Ascending aorta (tissue), 2 donors: ENCODE measurements around the gene TRIM29. TPM values are rescaled to one million over a fixed set of nuclear protein-coding genes. Genes with fewer than 3 reads are reported as not detected.

ENCODE experiments used
- DNase-seq, 2 donors: peaks; one replicate each; pipeline ENCODE4 v3.0.0-alpha.2; 2019; ENCODE audit warnings: low spot score in 2 of 2
- H3K27ac ChIP-seq, 2 donors: fragments of 200-600 bp; sonication (generic); one replicate each; pipeline ENCODE4 v1.5.1; 2016 to 2017; ENCODE audit warnings: mild to moderate bottlenecking in 1 of 2
- H3K27me3 ChIP-seq: fragments of 200-600 bp; sonication (generic); one replicate; pipeline ENCODE4 v1.5.1; 2017
- H3K36me3 ChIP-seq, 2 donors: fragments of 200-600 bp; sonication (generic); one replicate each; pipeline ENCODE4 v1.5.1; 2016
- H3K4me1 ChIP-seq, 2 donors: fragments of 200-600 bp; sonication (generic); one replicate each; pipeline ENCODE4 v1.5.1; 2016 to 2017; ENCODE audit warnings: mild to moderate bottlenecking in 1 of 2
- H3K4me3 ChIP-seq, 2 donors: fragments of 200-600 bp; sonication (generic); one replicate each; pipeline ENCODE4 v1.5.1; 2016 to 2017; ENCODE audit warnings: mild to moderate bottlenecking in 1 of 2
- H3K9me3 ChIP-seq, 2 donors: fragments of 200-600 bp; sonication (generic); one replicate each; pipeline ENCODE4 v1.5.1; 2016
- intact Hi-C: fragments of 100-400 bp; cut with DNase I; formaldehyde crosslinking; loops from one replicate; pipeline ENCODE4 v1.15.1; 2023
- total RNA-seq: library from RNA; depleted of rRNA; stranded (reverse); fragments of >200 nt; gene quantifications from one replicate; pipeline ENCODE4 v1.1.0, GENCODE V29; 2016
- TF ChIP-seq, protein P1 (sequence below), 3 experiments: fragments of 200-600 bp in 2 of 3; fragments of 450-650 bp in 1 of 3; sonication (generic) in 2 of 3; IDR thresholded peaks; one replicate each; pipeline ENCODE4 v1.5.1; 2016 to 2019; ENCODE audit warnings: antibody characterized with exemption in 3 of 3, mild to moderate bottlenecking in 1 of 3, moderate library complexity in 1 of 3

TRIM29 gene
- total RNA-seq, 1 donor from 2014 or later, result 0.43 TPM

DNA sequence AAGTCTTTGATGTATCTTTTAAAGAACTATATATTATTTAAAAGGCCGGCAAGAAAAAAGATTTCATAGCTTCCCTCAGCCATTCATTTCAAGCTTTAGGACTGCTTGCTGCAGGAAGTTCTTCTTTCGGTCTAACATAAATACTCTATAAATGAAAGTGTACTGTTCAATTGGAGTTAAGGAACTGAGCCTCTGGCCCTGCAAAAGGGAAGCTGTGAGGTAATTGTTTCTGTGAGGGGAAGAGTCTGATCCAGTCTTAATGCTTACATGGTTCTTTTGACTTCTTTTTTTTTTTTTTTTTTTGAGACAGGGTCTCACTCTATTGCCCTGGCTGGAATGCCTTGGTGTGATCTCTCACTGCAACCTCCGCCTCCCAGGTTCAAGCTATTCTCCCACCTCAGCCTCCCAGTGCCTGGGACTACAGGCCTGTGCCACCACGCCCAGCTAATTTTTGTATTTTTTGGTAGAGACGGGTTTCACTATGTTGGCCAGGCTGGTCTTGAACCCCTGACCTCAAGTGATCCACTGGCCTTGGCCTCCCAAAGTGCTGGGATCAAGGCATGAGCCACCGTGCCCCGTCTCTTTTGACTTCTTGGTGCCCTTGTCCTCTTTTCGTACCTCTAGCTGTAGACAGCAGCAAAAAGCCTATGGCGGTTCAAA lies 4.7 kb upstream of the TRIM29 start:
- no peak for DNase-seq
- intact Hi-C loops, result no loop called here
- H3K4me1 ChIP-seq, result no peaks in the 10 kb centered on the region
- H3K36me3 ChIP-seq, result no peaks in the 10 kb centered on the region
- TF ChIP-seq, protein P1, sequence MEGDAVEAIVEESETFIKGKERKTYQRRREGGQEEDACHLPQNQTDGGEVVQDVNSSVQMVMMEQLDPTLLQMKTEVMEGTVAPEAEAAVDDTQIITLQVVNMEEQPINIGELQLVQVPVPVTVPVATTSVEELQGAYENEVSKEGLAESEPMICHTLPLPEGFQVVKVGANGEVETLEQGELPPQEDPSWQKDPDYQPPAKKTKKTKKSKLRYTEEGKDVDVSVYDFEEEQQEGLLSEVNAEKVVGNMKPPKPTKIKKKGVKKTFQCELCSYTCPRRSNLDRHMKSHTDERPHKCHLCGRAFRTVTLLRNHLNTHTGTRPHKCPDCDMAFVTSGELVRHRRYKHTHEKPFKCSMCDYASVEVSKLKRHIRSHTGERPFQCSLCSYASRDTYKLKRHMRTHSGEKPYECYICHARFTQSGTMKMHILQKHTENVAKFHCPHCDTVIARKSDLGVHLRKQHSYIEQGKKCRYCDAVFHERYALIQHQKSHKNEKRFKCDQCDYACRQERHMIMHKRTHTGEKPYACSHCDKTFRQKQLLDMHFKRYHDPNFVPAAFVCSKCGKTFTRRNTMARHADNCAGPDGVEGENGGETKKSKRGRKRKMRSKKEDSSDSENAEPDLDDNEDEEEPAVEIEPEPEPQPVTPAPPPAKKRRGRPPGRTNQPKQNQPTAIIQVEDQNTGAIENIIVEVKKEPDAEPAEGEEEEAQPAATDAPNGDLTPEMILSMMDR (IDR thresholded peaks at IDR 0.05), result no peak
- no peak overlapping the region for H3K4me3 ChIP-seq
- H3K27me3 ChIP-seq, result no peaks in the 10 kb centered on the region
- no peak overlapping the region for H3K27ac ChIP-seq
- H3K9me3 ChIP-seq, result no peaks in the 10 kb centered on the region

DNA sequence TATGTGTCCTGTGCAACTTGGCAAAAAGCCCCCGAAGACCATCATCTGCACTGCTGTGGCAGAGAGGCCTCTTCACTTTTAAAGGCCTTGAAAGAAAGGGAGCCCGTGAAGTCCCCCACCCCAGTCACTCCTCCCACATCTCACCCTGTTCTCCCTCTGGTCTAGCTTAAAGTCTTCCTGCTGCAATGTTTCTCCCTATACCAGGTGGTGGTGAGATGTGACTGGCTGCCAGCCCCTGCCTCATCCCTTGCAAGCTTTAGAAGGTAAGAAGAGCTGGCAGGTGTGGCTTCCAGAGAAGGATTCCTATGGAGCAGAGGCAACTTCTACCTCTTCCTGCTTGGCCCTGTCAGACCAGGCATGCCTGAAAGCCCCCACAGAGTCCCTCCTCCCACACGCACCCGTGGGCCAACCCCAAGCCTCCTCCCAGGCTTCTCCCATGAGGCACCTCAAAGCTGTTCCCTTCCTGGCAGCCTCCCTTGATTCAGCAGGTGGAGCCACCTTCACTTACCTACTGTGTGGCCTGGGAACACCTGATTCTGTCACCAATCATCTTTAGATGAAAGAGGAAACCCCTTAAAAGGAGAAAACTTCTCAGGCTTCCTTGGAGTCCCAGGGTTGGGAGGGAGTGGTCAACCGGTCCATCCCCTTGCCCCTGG lies 4.0 kb upstream of the TRIM29 start:
- intact Hi-C loops, result no loop called here
- no peak for DNase-seq
- no peak overlapping the region for H3K4me3 ChIP-seq

GRCh38 chr11:120141113-120141767 lies 3.3 kb upstream of the TRIM29 start:
- Histone ChIP-seq H3K4me1 (no peaks in the 10 kb centered on the region), H3K27ac (no peak overlapping the region), H3K4me3 (no peak overlapping the region), H3K36me3 (no peaks in the 10 kb centered on the region), H3K27me3 (no peaks in the 10 kb centered on the region), H3K9me3 (no peaks in the 10 kb centered on the region)
- DNase-seq, result peak in 1 of 2 donors; percentile 50
- intact Hi-C loops, result no loop called here
- TF ChIP-seq, protein P1 (IDR thresholded peaks at IDR 0.05), result no peak

More for the DNA sequence above, 4.0 kb upstream of the TRIM29 start:
- Histone ChIP-seq H3K27me3 (no peaks in the 10 kb centered on the region), H3K27ac (no peak overlapping the region), H3K36me3 (no peaks in the 10 kb centered on the region), H3K9me3 (no peaks in the 10 kb centered on the region), H3K4me1 (no peaks in the 10 kb centered on the region)
- TF ChIP-seq, protein P1 (IDR thresholded peaks at IDR 0.05), result no peak

GRCh38 chr11:120139316-120140069 lies 1.6 kb upstream of the TRIM29 start:
- Histone ChIP-seq H3K9me3 (no peaks in the 10 kb centered on the region), H3K27ac (no peak overlapping the region), H3K36me3 (no peaks in the 10 kb centered on the region), H3K27me3 (no peaks in the 10 kb centered on the region), H3K4me1 (no peaks in the 10 kb centered on the region), H3K4me3 (no peak overlapping the region)
- intact Hi-C loops, result no loop called here
- DNase-seq, result peak in 1 of 2 donors; percentile 33
- TF ChIP-seq, protein P1 (IDR thresholded peaks at IDR 0.05), result no peak

DNA sequence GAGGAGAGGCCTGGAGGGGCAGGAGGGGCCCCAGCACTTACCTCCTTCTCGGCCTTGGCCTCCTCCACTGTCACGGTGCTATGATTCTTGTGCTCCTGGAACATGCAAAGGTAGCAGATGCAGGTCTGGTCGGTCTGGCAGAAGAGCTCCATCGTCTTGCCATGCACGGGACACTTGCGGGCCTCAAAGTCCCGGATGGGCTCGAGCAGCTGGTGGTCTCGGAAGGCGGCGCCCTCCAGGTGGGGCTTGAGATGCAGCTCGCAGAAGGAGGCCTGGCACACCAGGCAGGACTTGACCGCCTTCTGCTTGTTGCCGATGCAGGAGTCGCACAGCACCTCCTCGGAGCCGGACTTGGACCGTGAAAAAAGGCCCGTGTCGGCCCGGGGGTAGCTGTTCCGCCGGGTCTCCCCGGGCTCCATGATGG lies 714 bp downstream of the TRIM29 start:
- H3K9me3 ChIP-seq, result no peaks in the 10 kb centered on the region
- no peaks in the 10 kb centered on the region for H3K4me1 ChIP-seq
- TF ChIP-seq, protein P1 (IDR thresholded peaks at IDR 0.05), result no peak
- no peak overlapping the region for H3K27ac ChIP-seq
- no peaks in the 10 kb centered on the region for H3K27me3 ChIP-seq
- H3K4me3 ChIP-seq, result no peak overlapping the region
- no peak for DNase-seq
- H3K36me3 ChIP-seq, result no peaks in the 10 kb centered on the region
- intact Hi-C loops, result no loop called here
